ENCODE results near the gene LNX1.

GRCh38 chr4:53576071-53576617, 15.1 kb downstream of the LNX1 start:
- TF ChIP-seq JUN (IDR thresholded peaks at IDR 0.05), result no peak
- no peak for TF ChIP-seq CTCF (IDR thresholded peaks at IDR 0.05)
- no peak for TF ChIP-seq ATOH8 (CRISPR knock-in tag; IDR thresholded peaks at IDR 0.05; ENCODE audit: low read depth)
- no peak for TF ChIP-seq CEBPB (IDR thresholded peaks at IDR 0.05)
- TF ChIP-seq RFX5 (IDR thresholded peaks at IDR 0.05), result no peak
- no peak for TF ChIP-seq BHLHE40 (IDR thresholded peaks at IDR 0.05; ENCODE audit: low read depth, low read length)
- TF ChIP-seq MAX (IDR thresholded peaks at IDR 0.05), result no peak
- no peak for TF ChIP-seq POLR2A (IDR thresholded peaks at IDR 0.05; ENCODE audit: low read length)
- TF ChIP-seq EP300 (IDR thresholded peaks at IDR 0.05), result no peak
- TF ChIP-seq HOXA7 (CRISPR knock-in tag; IDR thresholded peaks at IDR 0.05), result no peak
- no peak for TF ChIP-seq ELK1 (IDR thresholded peaks at IDR 0.05; ENCODE audit: low read depth, low read length)
- no peak for TF ChIP-seq REST (IDR thresholded peaks at IDR 0.05)
